ENCODE data around the gene TAF4. TPM values are rescaled to one million over a fixed set of nuclear protein-coding genes. Genes with fewer than 3 reads are reported as not detected.

The TAF4 gene
- total and polyA plus RNA-seq, 2 of the 13 experiments (the other 11 are each of a cell fraction or from before 2014, with no cell fraction given): 5.9 to 12.0 TPM

- TF ChIP-seq, protein P1, sequence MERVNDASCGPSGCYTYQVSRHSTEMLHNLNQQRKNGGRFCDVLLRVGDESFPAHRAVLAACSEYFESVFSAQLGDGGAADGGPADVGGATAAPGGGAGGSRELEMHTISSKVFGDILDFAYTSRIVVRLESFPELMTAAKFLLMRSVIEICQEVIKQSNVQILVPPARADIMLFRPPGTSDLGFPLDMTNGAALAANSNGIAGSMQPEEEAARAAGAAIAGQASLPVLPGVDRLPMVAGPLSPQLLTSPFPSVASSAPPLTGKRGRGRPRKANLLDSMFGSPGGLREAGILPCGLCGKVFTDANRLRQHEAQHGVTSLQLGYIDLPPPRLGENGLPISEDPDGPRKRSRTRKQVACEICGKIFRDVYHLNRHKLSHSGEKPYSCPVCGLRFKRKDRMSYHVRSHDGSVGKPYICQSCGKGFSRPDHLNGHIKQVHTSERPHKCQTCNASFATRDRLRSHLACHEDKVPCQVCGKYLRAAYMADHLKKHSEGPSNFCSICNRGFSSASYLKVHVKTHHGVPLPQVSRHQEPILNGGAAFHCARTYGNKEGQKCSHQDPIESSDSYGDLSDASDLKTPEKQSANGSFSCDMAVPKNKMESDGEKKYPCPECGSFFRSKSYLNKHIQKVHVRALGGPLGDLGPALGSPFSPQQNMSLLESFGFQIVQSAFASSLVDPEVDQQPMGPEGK (CRISPR knock-in tag; IDR thresholded peaks at IDR 0.05): peak; percentile 38
- TF ChIP-seq MAZ (IDR thresholded peaks at IDR 0.05; ENCODE audit: borderline replicate concordance, low read depth, low read length) (peak; percentile 89), MAZ (CRISPR knock-in tag; IDR thresholded peaks at IDR 0.05; ENCODE audit: low read depth) (peak; percentile 62), ZNF777 (CRISPR knock-in tag; IDR thresholded peaks at IDR 0.05) (peak; percentile 43; the same call in 1 of the 2 replicates), MYC (CRISPR knock-in tag; IDR thresholded peaks at IDR 0.05; ENCODE audit: borderline replicate concordance) (peak; percentile 63), ZFX (CRISPR knock-in tag; IDR thresholded peaks at IDR 0.05; ENCODE audit: low read depth) (peak; percentile 80), ZNF564 (CRISPR knock-in tag; IDR thresholded peaks at IDR 0.05) (no peak; the same call in 1 of the 2 replicates)
- TF ChIP-seq, protein P2, sequence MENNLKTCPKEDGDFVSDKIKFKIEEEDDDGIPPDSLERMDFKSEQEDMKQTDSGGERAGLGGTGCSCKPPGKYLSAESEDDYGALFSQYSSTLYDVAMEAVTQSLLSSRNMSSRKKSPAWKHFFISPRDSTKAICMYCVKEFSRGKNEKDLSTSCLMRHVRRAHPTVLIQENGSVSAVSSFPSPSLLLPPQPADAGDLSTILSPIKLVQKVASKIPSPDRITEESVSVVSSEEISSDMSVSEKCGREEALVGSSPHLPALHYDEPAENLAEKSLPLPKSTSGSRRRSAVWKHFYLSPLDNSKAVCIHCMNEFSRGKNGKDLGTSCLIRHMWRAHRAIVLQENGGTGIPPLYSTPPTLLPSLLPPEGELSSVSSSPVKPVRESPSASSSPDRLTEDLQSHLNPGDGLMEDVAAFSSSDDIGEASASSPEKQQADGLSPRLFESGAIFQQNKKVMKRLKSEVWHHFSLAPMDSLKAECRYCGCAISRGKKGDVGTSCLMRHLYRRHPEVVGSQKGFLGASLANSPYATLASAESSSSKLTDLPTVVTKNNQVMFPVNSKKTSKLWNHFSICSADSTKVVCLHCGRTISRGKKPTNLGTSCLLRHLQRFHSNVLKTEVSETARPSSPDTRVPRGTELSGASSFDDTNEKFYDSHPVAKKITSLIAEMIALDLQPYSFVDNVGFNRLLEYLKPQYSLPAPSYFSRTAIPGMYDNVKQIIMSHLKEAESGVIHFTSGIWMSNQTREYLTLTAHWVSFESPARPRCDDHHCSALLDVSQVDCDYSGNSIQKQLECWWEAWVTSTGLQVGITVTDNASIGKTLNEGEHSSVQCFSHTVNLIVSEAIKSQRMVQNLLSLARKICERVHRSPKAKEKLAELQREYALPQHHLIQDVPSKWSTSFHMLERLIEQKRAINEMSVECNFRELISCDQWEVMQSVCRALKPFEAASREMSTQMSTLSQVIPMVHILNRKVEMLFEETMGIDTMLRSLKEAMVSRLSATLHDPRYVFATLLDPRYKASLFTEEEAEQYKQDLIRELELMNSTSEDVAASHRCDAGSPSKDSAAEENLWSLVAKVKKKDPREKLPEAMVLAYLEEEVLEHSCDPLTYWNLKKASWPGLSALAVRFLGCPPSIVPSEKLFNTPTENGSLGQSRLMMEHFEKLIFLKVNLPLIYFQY (CRISPR knock-in tag; IDR thresholded peaks at IDR 0.05; ENCODE audit: borderline replicate concordance): peak; percentile 65; the same call in 1 of the 2 replicates
- TF ChIP-seq, protein P3, sequence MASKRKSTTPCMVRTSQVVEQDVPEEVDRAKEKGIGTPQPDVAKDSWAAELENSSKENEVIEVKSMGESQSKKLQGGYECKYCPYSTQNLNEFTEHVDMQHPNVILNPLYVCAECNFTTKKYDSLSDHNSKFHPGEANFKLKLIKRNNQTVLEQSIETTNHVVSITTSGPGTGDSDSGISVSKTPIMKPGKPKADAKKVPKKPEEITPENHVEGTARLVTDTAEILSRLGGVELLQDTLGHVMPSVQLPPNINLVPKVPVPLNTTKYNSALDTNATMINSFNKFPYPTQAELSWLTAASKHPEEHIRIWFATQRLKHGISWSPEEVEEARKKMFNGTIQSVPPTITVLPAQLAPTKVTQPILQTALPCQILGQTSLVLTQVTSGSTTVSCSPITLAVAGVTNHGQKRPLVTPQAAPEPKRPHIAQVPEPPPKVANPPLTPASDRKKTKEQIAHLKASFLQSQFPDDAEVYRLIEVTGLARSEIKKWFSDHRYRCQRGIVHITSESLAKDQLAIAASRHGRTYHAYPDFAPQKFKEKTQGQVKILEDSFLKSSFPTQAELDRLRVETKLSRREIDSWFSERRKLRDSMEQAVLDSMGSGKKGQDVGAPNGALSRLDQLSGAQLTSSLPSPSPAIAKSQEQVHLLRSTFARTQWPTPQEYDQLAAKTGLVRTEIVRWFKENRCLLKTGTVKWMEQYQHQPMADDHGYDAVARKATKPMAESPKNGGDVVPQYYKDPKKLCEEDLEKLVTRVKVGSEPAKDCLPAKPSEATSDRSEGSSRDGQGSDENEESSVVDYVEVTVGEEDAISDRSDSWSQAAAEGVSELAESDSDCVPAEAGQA (IDR thresholded peaks at IDR 0.05; ENCODE audit: low read depth): no peak
- TF ChIP-seq, protein P3 (CRISPR knock-in tag; IDR thresholded peaks at IDR 0.05; ENCODE audit: borderline replicate concordance): 0 out of 2 replicates have a peak, but pooled peaks have one; percentile 21
- TF ChIP-seq, protein P4, sequence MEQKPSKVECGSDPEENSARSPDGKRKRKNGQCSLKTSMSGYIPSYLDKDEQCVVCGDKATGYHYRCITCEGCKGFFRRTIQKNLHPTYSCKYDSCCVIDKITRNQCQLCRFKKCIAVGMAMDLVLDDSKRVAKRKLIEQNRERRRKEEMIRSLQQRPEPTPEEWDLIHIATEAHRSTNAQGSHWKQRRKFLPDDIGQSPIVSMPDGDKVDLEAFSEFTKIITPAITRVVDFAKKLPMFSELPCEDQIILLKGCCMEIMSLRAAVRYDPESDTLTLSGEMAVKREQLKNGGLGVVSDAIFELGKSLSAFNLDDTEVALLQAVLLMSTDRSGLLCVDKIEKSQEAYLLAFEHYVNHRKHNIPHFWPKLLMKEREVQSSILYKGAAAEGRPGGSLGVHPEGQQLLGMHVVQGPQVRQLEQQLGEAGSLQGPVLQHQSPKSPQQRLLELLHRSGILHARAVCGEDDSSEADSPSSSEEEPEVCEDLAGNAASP (CRISPR knock-in tag; IDR thresholded peaks at IDR 0.05; ENCODE audit: borderline replicate concordance): 0 out of 2 replicates have a peak, but pooled peaks have one; percentile 47
- TF ChIP-seq, protein P5, sequence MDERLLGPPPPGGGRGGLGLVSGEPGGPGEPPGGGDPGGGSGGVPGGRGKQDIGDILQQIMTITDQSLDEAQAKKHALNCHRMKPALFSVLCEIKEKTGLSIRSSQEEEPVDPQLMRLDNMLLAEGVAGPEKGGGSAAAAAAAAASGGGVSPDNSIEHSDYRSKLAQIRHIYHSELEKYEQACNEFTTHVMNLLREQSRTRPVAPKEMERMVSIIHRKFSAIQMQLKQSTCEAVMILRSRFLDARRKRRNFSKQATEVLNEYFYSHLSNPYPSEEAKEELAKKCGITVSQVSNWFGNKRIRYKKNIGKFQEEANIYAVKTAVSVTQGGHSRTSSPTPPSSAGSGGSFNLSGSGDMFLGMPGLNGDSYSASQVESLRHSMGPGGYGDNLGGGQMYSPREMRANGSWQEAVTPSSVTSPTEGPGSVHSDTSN (CRISPR knock-in tag; IDR thresholded peaks at IDR 0.05): no peak
Measured at GRCh38 chr20:62065674-62066338, at the start of gene TAF4 (continued).

All from HepG2 (cell line).